Stimulated activated CD8-positive, alpha-beta memory T cell treated with anti-CD3 and anti-CD28 coated beads, Interleukin-7, amount 100 ng/mL, for 1 hour (primary cell): ENCODE measurements around the gene EYA4.

ENCODE experiments used
- DNase-seq, 2 donors: peaks; one replicate each; pipeline ENCODE4 v3.0.0-alpha.2; 2020; ENCODE audit warnings: low read depth in 2 of 2

EYA4 gene

DNA sequence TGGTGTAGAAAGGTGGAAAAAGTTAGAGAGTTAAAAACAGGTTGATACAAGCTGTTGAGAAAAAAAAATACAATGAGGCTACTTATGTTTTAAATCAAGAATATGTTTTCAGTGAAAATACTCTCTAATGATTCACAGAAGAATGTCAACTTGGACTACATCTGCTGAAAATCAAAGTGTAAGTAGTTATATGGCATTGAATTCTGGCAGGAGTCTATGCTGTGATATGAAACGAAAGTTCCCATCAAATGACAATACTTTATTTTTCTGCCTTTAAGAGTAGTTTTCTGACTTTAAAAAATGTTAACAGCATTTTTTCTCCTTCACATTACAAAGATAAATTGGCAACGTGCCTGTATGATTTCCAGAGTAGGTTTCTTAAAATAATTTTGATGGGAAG is 158.3 kb downstream of the EYA4 start:
- DNase-seq = no peak

DNA sequence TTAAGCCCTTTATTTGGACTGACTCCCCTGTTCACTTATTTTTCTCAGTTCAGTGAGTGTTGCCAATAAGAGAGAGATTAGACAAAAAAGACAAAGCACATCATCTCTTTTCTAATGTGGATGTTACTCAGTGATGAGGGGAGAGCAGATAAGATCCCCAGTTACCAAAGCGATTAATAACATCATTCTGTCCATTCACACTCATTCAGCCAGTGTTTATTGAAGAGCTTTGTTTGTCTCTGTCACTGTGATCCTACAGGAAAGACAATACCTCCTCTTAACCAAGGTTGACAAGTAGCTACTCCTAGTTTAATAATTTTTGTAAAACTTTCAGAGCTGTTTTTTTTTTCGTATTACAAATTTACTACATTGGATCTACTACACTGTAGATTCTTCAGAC is 163.0 kb downstream of the EYA4 start:
- DNase-seq = no peak

DNA sequence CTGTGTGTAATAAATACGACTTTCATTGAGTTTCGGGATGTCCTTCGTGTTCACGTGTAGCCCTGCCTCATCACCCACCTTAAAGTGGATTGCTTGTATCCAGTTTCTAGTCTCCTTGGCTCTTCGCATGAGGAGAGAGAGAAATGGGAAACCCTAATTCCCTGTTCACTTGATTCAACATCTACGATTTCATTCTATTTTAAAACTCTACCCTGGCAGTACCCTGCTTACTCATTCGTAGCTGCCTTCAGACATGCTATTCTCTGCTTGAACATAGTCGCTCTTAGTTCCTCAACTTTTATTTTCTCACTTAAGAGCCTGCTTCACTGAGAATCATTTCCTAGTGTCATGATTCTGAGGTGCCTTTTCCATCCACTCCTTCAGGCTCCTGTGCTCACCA is 163.6 kb downstream of the EYA4 start:
- DNase-seq = no peak

DNA sequence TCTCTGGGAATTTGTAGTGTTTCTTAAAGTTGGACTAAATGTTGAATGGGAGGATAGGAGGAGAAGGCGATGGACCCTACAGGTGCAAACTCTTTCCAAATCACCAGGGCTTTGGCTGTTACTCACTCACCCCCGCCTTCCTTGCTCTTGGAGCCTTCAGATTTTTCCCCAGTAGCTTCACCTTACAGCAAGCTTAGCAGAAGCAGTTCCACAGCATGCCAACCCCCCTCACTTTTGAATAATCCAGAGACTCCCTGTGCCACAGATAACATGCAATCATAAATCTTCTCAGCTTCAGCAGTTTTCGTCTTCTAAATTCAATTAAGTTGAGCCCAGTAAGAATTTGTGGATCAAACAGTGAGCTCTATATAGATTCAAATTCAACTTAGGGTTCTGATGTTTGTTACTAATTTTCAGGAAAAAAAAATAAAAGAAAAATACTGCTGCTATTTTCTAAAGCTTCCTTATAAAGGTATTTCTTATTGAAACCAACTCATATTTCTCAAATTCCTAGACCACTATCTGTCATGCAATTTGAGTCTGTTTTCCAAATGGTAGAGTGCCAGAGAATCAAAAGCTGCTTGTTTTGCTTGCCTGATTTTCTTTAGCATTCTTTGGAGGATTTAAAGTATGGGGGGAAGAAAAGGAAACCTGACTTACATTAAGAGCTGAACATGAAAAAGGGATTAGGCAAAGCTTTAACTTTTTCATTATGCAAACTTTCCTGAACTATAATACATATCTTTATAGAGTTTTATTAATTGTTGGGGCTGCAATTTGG is 166.4 kb downstream of the EYA4 start:
- DNase-seq = no peak

DNA sequence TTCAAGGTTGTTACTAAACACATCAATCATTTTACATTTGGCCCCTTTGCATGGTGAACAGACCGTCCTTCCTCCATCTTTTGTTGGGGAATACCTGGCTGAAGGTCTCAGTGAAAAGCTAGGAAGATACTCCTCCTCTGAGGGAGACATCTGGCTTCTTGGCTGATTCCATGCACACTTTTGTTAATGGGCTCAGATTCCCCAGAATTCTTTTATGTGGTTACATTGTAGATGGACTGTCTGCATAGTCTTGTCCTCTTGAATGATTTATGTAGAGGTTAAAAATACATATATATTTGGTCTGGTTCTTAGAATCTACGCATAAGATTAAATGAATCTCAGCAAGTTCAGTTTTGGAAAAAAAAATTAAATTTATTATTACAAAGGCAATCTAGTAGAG is 167.0 kb downstream of the EYA4 start:
- no peak for DNase-seq

DNA sequence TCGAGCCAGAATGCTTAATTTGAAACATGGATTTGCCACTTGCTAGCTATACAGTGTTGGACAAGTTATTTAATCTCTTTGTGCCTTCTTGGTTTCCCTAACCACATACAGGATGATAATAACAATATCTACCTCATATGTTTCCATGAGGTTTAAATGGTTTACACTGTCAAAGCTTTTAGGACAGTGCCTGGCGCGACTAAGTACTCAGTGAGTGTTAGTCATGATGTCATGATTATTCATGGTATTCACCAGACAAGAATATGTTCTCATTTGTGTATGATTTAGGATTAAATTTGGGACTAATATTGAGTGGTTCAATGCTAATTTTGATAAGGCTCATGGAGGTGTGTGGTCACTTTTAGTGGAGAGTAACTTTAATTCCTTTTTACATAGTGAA is 167.4 kb downstream of the EYA4 start:
- no peak for DNase-seq

DNA sequence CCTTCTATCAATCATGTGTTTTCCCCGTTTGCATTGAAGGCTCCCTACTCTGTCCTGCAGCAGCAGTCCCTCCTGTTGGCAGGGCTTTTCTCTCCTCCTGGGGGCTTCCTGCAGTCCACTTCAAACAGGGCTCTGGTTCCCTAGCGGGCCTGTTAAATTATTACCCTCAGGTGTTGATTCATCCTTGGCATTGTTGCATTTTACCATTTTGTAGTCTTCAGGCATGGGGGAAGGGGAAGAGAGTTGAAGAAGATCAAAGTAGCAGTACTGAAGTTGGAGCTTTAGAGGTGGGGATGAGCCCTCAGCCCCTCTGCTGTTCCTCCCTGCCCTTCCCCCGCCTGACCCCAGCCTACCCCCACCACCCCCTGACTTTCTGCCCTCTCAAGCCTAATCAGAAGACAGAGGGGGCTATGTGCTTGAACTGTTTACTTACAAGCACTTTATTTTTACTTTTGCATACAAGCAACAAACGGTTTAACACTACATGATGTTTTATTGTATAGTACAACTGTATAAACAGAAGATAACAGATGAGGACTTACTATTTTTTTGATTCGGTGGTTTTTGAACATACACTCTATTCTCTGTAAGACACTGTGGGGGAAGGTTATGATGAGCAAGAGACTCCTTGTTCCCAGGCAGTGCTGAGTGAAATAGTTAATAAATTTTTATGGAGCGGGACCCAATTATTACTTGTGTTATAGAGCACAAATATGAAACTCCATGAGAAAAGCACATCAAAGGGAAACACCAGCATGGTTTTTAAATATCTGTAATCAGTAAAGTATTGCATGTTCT is 169.7 kb downstream of the EYA4 start:
- no peak for DNase-seq

DNA sequence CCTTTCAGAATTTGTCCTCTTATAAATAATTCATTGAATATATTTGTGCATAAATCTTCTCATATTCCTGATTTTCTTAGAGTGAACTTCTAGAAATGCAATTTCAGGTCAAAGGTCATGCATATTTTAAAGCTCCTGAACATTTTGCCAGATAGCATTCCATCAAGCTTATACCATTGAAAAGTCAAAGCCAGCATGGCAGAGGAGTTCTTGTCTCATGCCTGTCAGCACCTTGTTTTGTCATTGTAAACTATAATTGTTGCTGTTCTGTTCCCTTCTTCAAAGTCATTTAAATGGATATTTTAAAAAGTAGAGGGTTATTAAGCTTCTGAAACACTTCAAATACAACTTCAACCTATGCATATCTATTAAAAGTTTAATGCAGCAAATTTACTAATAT is 170.6 kb downstream of the EYA4 start:
- DNase-seq = no peak

DNA sequence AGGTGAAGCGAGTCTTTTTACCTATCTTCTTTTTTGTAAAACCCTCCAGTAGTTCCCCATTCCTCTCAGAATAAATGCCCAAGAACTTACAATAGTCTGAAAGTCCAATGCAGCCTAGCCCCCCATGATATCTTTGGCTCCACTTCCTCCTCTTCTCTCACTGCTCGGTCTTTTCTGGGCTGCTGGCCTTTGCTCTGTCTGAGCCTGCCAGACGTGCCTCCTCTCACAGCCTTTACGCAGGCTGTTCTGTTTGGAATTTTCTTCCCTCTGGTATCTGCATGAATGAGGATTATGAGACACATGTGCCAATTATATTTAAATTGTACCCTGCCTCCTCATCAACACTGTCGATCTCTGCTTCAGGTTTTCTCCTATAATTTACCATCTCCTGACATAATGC is 174.1 kb downstream of the EYA4 start:
- no peak for DNase-seq

DNA sequence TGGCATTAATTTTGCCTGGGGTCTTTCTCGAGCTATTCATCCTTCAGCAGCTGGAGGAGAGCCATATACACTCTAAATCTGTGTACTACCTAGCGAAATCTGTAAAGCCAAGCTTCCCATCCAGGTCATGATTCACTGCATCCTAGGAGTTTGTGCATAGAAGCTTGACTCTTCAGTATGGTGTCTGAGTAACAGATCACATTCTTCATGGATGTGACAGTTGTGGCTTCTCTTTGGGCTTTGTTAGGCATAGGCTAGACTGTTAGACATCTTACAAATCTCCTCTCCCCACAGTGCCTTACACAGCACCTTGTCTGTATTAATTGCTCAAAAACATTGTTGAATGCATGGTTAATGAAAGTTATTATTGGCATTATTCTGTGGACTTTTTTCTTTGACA is 177.0 kb downstream of the EYA4 start:
- no peak for DNase-seq

DNA sequence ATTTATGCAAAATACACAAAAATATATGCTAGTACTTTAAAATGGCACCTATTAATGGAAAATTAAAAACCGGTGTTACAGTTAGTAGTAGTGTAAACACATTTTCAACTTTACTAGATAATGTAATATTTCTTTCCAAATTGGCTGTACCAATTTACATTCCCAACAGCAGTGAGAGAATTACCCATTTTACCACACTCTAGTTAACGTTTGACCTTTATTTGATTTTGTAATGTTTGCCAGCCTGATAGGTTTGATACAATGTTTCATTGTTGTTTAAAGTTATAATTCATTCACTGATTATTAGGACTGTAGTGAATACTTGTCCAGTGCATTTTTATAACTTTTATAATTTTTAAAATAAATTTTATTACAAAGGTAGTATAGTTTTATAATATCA is 182.1 kb downstream of the EYA4 start:
- no peak for DNase-seq

DNA sequence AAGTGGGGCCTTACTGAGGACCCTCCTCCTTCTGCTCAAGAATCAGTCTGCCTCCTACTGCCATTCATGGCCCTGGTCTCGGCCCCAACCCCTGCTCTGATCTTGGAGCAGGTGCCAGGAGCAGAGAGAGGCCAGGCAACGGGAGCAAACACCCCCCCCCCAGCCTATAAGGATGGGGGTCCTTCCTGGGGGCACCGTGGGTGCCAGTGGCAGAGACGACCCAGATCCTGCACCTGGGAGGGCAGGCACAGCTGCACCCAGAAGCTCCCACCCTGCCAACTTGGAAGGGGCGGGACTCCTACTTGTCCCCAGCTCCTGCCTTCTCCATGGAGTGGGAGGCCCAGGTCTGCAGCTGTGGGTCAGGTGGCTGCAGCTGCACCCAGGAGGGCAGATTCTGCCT is 183.2 kb downstream of the EYA4 start:
- DNase-seq = no peak

DNA sequence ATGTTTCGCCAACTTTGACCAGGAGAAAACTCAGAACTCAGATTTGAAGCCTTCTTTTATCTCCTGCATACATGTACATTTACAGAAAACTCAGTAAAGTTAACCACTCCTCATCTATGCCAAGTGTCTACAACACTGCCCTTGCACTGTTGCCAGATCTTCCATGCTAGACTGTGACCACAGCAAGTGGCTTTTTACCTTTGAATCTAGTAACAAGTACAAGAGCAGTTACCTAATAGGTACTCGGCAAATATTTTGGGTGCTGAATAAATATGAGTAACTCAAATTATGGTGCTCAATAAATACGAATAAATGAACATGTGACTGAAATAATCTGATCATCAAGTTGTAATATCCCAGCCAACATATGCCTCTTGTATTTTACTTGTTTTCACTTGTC is 184.9 kb downstream of the EYA4 start:
- DNase-seq = no peak

DNA sequence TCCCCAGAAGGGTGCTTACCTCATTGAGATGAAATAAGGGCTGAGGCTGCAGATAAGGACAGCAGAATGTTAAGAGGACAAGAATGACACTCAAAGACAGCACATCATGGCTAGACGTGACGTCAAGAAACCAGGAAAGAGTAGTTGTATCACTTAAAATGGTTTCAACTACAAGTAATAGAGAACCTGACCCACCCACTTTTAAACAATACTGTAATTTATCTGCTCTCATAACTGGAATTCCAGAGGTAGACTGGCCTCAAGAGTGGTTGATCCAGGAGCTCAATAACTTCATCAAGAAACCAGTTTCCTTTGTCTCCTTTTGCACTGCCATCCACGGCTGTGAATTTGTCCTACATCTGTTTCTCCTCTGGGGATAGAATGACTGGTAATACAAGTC is 187.1 kb downstream of the EYA4 start:
- DNase-seq = no peak

DNA sequence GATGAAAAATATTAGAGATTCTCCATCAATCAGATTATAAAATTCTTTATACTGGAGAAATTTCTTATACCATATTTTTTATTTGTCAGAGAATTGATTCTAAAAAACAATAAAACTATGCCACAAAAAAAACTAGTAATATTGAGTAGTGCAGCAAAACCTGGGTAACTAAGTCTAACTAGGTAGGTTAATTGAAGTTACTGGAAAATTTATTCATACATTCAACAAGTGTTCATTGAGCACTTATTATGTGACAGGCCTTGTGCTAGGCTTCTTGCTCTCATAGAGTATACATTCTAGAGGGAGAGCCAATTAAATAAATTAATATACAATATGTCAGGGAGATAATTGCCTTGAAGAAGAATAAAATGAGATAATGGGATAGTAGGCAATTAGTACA is 189.4 kb downstream of the EYA4 start:
- DNase-seq = no peak

DNA sequence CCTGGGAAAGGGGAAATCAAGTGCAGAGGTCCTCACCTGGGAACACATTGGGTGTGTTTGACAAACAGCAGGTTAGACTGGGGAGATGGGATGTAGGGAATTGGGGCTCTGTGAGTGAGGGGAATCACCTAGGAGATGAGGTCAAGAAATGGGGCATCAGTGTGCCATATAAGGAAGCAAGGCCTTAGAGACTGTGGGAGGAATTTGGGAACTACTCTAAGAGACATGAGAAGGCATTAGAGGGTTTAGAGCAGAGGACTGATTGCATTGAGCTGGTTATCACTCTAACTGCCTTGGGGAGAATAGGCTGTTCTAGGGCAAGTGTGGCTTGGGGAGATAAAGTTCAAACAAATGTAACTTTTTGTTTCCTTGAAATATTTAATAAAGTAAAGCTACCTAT is 189.9 kb downstream of the EYA4 start:
- no peak for DNase-seq

DNA sequence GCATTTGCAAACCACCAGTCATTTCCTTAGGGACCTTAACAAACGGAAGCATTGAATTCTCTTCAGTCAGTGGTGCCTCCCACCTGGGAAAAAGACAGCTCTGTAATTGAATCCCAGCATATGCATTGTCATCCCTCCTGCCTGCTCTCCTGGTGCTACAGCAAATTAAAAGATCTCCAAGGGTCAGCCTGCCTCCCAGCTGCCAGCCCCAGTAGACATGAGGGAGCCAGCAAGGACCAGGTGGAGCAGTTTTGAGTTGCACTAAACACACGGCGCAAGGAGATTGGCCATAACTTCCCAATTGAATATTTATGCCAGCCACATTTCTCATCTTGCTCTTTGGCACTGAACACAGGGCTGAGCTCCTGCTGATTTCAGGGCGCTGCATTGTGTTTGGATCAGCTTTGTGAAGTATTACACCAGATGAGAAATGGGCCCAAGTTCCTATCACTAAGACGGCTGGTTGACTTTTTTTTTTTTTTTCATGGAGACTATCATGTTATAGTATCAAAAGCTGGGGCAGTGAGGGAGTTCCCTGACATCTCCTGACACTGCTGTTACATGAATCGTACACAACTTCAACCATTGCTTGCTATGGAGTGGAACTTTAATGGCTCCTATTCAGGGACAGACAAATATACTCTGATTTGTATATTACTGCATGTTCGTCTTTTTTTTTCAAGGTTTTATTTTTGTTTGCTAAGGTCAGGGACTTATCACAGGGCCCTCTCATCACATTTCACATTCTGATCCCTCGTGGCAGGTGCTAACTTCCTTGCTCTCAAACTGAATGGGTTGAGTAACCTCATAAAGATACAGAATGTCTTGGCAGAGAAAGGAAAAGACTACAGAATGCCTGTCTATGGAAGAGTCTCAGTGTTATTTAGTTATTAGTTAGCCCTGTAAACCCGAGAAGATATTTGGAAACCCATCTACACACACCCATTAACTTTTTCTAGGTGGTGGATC is 191.1 kb downstream of the EYA4 start:
- no peak for DNase-seq

DNA sequence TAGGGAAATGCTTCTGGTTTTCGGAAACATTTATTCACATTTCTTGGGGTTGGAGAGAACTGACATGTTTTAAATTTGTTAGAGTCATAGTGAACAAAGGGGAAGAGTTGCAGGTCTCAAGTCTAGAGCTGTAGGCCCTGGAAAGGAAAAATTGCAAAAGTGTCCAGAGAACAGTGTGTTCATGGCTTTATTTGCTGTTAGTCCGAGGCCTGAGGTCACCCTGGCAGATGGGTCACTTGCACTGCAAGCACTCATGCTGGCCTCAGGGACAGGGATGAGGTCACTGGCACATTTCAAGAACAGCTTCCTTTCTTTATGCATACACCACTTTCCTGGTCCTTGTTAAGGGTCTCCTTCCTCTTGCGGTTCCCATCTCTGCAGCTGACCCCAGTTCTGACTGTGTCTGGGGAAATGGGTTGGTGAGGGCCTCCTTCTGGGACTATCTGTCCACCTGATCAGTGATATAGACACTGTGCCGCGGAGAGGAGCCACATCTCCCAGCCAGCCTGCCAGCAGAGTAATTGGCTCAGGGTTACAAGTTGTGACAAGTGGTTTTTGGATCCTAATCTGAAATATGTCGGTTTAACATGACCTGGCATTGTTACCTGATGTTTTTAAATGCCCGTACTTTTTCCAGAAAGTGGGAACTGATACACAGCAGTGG is 194.0 kb downstream of the EYA4 start:
- DNase-seq = no peak

DNA sequence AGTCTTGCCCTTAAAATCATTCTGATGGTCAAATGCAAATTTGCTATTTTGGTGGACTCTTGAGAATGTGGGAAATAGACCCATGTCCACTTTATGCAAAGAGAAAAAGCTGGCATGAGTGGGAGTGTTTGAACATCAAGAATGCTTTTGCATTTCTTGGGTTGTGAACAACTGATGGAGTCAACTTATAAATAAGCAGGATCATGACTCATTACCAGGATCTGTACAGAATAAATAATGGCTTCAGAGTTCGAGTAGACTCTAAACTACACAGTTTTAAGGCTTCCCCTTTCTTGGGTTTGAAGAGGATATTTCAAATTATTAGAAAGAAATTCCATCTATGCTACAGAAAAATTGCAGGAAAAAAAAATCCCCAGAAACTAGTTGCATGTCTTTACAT is 195.5 kb downstream of the EYA4 start:
- DNase-seq = no peak

DNA sequence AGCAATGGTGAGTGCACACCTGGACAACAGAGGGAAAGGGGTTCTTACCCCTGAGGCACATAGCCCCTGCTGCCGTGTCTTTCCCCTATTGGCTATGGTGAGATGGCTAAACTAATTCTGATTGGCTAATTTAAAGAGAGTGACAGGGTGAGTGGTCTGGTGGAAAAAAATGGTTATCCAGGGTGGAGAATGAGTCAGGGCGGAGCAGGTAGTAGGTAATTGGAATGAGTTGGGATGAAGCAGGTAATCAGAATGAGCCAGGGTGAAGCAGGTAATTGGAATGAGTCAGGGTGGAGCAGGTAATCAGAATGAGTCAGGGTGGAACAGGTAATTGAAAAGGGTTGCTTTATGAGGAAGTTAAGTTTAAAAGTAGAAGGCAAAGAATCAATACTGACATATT is 200.3 kb downstream of the EYA4 start:
- no peak for DNase-seq

DNA sequence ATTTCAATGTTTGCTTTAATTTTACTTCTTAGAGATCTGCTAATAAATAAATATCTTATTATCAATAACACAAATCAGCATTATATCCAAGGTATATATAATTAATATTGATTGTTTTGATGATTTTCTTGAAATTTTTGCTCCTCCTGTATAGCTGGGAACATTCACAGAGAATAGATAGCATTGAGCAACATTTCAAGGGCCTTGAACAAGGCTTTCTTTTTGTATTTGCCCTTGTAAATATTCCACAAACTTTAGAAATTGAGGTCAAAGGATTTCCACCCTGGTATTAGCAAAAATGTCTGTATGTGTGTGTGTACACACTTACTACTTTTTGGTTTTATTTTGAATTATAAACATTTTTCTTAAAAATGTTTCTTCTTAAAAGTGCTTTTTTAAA is 205.6 kb downstream of the EYA4 start:
- no peak for DNase-seq

DNA sequence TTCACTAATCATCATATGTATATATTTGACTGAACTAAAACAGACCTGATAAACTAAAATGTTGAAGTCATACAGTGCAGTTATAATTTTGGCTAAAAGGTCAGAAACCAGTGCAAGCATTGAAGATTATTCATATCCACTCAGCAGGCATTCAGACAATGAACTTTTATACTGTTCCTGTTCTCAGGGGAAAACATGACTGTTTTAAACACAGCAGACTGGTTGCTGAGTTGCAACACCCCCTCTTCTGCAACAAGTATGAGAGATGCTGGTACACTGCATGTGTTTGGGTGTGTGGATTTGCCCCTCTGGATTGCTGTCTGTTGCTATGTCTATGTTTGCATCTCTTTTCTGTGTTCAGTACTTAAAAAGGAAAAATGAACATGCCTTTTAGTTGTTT is 206.8 kb downstream of the EYA4 start:
- no peak for DNase-seq
